COLO829 (cell line): ENCODE data around the gene CD14.
"Not testable (repeated sequence)": the region's sequence is repeated elsewhere in the genome, so short reads cannot be mapped to it uniquely, and the experiment has no call there.

Experiments
- DNase-seq: peaks from one replicate; pipeline ENCODE4 v3.0.0; 2012; ENCODE audit warnings: low spot score

CD14 gene

DNA sequence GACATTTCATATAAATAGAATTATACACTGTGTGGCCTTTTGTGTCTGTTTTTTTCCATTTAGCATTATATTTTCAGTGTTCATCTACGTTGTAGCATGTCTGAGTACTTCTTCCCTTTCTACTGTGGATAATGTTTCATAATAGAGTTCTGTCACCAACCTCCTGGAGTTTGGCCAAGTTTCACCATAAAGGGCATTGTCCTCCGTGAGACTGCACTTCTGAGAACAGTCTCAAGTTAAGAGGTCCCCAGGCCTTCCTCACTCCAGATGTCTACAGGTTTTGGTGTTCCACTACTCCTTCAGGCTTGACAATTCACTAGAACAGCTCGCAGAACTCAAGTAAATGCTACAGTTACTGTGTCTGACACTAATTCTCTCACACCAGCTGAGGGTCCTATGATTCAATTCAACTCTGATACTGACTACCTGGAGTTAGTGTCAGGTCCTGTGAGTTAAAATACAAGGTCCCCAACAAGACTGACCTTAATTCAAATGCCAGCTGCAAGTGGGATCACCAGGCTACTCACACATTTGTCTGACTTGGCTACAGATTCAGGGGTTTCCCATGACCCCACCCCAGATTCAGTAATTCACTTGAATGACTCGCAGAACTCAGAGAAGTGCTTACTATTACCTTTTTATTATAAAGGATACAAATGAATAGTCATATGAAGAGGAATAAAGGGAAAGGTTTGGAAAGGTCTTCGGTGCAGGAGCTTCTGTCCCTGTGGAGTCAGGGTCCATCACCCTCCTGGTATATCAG is 37.3 kb downstream of the CD14 start:
- no peak for DNase-seq

DNA sequence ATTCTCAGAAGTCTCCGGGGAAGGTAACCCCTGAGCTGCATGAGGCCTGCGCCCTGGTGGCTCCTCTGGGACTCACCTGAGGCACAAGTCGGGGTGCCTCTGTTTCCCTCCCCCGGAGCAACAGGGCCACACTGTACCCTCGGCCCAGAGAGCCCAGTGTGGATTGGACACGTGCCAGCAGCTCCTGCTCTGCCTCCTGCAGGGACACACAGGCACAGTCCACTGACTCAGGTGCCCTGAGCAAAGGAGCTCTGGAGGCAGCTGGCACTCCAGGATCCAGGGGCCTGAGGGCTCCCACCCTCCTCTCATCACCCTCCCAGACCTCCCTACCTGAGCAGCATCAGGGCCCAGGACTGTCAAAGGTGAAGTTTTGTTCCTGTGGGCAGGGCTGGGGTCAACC is 38.8 kb downstream of the CD14 start:
- DNase-seq = no peak

GRCh38 chr5:140593070-140593469 is 39.9 kb downstream of the CD14 start:
- not testable (repeated sequence) for DNase-seq

DNA sequence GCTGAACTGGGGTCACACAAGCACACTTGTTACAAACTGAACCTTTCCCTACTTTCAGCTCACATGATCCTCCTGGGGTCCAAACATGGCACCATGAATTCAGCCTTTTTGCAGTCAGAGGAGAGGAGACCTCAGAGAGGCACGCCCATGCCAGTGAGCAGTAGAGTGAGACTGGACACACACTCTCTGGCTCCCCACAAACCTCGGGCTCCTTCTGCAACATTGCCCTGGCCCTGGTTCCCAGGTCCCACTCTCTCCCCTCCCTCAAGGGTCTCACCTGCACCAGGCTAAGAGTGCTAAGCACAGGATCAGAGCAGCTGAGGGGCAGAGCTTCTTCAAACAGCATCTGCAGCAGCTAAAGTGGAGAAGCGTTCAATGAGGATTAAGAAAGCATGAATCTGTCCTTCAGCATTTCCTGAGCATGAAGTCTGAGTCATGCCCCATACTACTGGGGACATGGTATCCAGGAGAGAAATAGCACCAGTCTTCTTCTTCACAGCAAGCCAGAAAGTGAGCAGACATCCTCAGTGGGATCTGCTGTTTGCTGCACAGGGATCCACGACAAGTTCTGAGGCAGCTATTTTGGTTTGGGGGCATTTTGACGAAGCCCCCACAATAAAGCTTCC is 41.1 kb downstream of the CD14 start:
- DNase-seq = no peak

- DNase-seq = no peak
These were observed 42.1 kb downstream of the CD14 start for GRCh38 chr5:140590861-140591260.

- no peak for DNase-seq
These were observed 44.5 kb downstream of the CD14 start for GRCh38 chr5:140588311-140589070.

- DNase-seq = no peak
These were observed 45.5 kb downstream of the CD14 start for GRCh38 chr5:140587495-140587894.
